ENCODE data around the gene ZNF132. TPM values are rescaled to one million over a fixed set of nuclear protein-coding genes. Genes with fewer than 3 reads are reported as not detected.

The ZNF132 gene
- total and polyA plus RNA-seq, 5 experiments from 2014 or later: 1.0 to 10.6 (median 3.1) TPM

- H3K27ac Mint-ChIP-seq: peak overlapping the region in 5 of 10 donors; percentile 58 to 99 (median 98)
- POLR2A ChIA-PET: interaction anchor here (0.6 to 5.0 kb wide), 6 partner anchors 9 to 232 kb away, joined by 3 to 25 read pairs (median 5); partner anchors contain the start of genes RPS5, ZBTB45 and ZNF274
- no peak for ATAC-seq
Observed at GRCh38 chr19:58401840-58402421, 38.0 kb downstream of the ZNF132 start.

GRCh38 chr19:58400916-58401839 lies 38.8 kb downstream of the ZNF132 start:
- POLR2A ChIA-PET: interaction anchor here (1.1 to 5.0 kb wide), 4 partner anchors 14 to 57 kb away, joined by 4 to 25 read pairs (median 8); partner anchors contain the start of genes RPS5 and ZNF497
- ATAC-seq: peak; percentile 92 to 97
- peaks cover 0 to 23% (median 8%) of the 10 kb centered on the region in 5 donors for H3K27me3 Mint-ChIP-seq
- peak overlapping the region; percentile 81 to 97 (median 92) for H3K4me3 Mint-ChIP-seq
- peaks cover 14 to 20% (median 15%) of the 10 kb centered on the region in 4 donors for H3K4me1 Mint-ChIP-seq
- peak; percentile 96 to 100 (median 99) for DNase-seq
- peak overlapping the region; percentile 73 to 99 (median 94) for H3K27ac Mint-ChIP-seq
- H3K9me3 Mint-ChIP-seq: no peaks in the 10 kb centered on the region
- H3K36me3 Mint-ChIP-seq: no peaks in the 10 kb centered on the region

More at GRCh38 chr19:58401840-58402421, 38.0 kb downstream of the ZNF132 start:
- H3K4me1 Mint-ChIP-seq: peaks cover 19 to 27% (median 21%) of the 10 kb centered on the region in 4 donors
- peak overlapping the region; percentile 81 to 97 (median 92) for H3K4me3 Mint-ChIP-seq
- H3K36me3 Mint-ChIP-seq: no peaks in the 10 kb centered on the region
- peaks cover 0 to 21% (median 8%) of the 10 kb centered on the region in 5 donors for H3K27me3 Mint-ChIP-seq
- no peaks in the 10 kb centered on the region for H3K9me3 Mint-ChIP-seq
- peak in 1 of 10 donors; percentile 22 for DNase-seq

DNA sequence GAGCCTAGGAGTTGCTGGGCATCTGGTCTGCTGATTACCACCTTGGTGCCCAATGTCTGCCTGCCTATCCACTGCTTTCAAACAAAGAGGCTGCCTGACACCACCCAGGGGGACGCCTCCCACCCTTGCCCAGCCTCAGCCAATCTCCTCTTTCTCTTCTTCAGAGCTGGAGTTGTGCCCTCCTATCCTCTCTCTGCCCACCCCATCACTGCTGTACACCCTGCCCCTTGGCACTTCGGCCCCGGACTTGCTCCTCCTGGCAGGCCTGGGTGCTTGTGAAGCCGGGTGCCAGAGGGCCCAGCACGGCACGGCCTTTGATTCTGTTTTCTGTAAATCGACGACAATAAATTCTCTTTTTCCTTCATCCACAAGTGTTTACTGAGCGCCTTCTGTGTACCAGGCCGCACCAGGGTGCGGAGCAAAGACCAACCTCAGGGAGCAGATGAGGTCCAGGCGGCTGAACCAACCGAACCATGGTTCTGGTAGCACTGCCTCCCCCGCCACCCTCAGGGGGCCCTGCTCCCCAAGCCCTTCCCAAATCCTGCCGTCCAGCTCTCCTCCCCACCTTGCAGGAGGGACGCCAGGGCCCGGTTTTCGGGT lies 39.5 kb downstream of the ZNF132 start:
- Mint-ChIP-seq H3K4me1 (peaks cover 14 to 20% (median 18%) of the 10 kb centered on the region in 4 donors), H3K27ac (peak overlapping the region in 4 of 10 donors; percentile 72 to 99 (median 95)), H3K4me3 (peak overlapping the region; percentile 81 to 97 (median 92)), H3K36me3 (peaks cover 0 to 2% (median 0%) of the 10 kb centered on the region in 3 donors), H3K9me3 (no peaks in the 10 kb centered on the region), H3K27me3 (peaks cover 0 to 27% (median 8%) of the 10 kb centered on the region in 5 donors)
- DNase-seq: no peak
- POLR2A ChIA-PET: interaction anchor here (1.3 to 5.0 kb wide), 3 partner anchors 13 to 38 kb away, joined by 4 to 25 read pairs (median 8); partner anchors contain the start of genes RPS5 and ZNF497
- ATAC-seq: no peak

DNA sequence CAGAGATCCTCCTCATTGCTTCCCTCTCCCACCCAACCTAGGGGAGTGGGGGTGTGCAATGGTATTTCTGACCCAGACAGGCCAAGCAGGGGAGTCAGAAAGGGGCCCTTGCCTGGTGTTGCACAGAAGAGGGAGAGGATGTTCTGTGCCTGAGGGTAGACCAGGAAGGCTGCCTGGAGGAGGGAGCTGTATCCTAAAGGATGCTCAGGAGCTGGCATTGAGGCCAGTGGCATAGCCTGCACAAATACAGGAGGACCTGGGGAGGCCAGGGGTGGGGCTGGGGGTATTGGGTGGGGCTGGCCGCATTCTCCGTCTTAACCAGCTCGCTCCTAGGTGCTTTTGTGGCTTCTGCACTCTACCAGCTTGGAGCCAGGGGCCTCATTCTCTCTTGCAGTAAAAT lies 40.0 kb downstream of the ZNF132 start:
- Mint-ChIP-seq H3K9me3 (no peaks in the 10 kb centered on the region), H3K4me1 (peaks cover 14 to 20% (median 18%) of the 10 kb centered on the region in 4 donors), H3K36me3 (peaks cover 0 to 3% (median 0%) of the 10 kb centered on the region in 3 donors), H3K27ac (peak overlapping the region in 2 of 10 donors; percentile 57 to 60), H3K4me3 (peak overlapping the region in 7 of 10 donors; percentile 34 to 92 (median 64)), H3K27me3 (peaks cover 0 to 27% (median 8%) of the 10 kb centered on the region in 5 donors)
- POLR2A ChIA-PET: interaction anchor here (1.3 to 5.0 kb wide), 3 partner anchors 12 to 37 kb away, joined by 4 to 25 read pairs (median 8); partner anchors contain the start of genes RPS5 and ZNF497
- no peak for DNase-seq
- no peak for ATAC-seq

GRCh38 chr19:58398545-58398944 lies 41.4 kb downstream of the ZNF132 start:
- Mint-ChIP-seq H3K4me1 (peaks cover 18 to 25% (median 21%) of the 10 kb centered on the region in 4 donors), H3K4me3 (no peak overlapping the region), H3K36me3 (peaks cover 0 to 17% (median 7%) of the 10 kb centered on the region in 3 donors), H3K27me3 (peaks cover 0 to 27% (median 8%) of the 10 kb centered on the region in 5 donors), H3K9me3 (no peaks in the 10 kb centered on the region), H3K27ac (peak overlapping the region in 1 of 10 donors; percentile 44)
- ATAC-seq (no peak), DNase-seq (no peak)
- POLR2A ChIA-PET: interaction anchor here (5.0 kb wide), 1 partner anchor 11 kb away, joined by 25 read pairs; the partner anchor contains the start of gene RPS5

- H3K4me3 Mint-ChIP-seq: no peak overlapping the region
- H3K9me3 Mint-ChIP-seq: no peaks in the 10 kb centered on the region
- peak overlapping the region in 1 of 10 donors; percentile 12 for H3K27ac Mint-ChIP-seq
- no peak for DNase-seq
- ATAC-seq: no peak
- H3K36me3 Mint-ChIP-seq: peaks cover 0 to 20% (median 9%) of the 10 kb centered on the region in 3 donors
- H3K4me1 Mint-ChIP-seq: peaks cover 18 to 25% (median 20%) of the 10 kb centered on the region in 4 donors
- H3K27me3 Mint-ChIP-seq: peaks cover 0 to 27% (median 8%) of the 10 kb centered on the region in 5 donors
- POLR2A ChIA-PET: no interaction called here
Observed at GRCh38 chr19:58398087-58398486, 41.9 kb downstream of the ZNF132 start.

GRCh38 chr19:58397533-58398037 lies 42.4 kb downstream of the ZNF132 start:
- H3K36me3 Mint-ChIP-seq: peaks cover 0 to 25% (median 9%) of the 10 kb centered on the region in 3 donors
- no peak for ATAC-seq
- H3K27me3 Mint-ChIP-seq: peaks cover 0 to 27% (median 8%) of the 10 kb centered on the region in 5 donors
- H3K27ac Mint-ChIP-seq: no peak overlapping the region
- H3K4me1 Mint-ChIP-seq: peaks cover 18 to 25% (median 22%) of the 10 kb centered on the region in 4 donors
- no peaks in the 10 kb centered on the region for H3K9me3 Mint-ChIP-seq
- no peak for DNase-seq
- H3K4me3 Mint-ChIP-seq: peak overlapping the region in 1 of 10 donors; percentile 27
- POLR2A ChIA-PET: no interaction called here

DNA sequence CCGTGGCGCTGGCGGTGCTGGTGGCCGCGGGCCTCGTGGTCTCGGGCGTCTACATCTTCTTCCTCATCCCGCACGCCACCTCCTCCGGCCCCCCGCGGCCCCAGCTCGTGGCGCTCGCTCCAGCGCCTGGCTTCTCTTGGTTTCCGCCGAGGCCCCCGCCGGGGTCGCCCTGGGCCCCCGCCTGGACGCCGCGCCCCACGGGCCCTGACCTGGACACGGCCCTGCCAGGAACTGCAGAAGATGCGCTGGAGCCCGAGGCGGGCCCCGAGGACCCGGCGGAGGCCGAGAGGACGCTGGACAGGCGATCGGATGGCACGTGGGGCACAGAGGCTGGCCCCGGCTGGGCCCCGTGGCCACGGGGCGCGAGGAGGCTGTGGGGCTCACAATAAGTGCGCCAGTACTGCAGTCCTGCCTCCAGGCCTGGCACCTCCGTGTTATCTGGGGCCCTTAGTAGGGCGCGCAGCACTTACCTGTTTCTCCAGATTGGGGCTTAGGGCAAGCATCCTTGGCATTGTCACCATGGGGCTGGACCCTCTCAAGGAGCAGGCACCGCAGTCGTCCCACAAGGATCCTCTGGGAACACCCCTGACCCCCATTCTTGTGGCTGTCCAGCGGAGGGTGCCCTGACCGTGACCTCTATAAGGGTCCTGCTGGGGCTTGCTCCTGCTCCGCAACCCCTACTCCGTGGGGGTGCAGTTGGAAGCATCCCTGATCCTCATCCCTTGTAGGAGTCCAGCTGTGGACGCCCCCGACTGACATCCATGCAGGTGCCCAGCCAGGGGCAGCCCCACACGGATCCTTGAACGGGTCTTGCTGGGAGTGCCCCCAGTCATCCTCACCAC lies 43.0 kb downstream of the ZNF132 start:
- peaks cover 0 to 27% (median 8%) of the 10 kb centered on the region in 5 donors for H3K27me3 Mint-ChIP-seq
- H3K27ac Mint-ChIP-seq: no peak overlapping the region
- DNase-seq (no peak), ATAC-seq (no peak)
- H3K9me3 Mint-ChIP-seq: no peaks in the 10 kb centered on the region
- peak overlapping the region in 3 of 10 donors; percentile 14 to 34 (median 27) for H3K4me3 Mint-ChIP-seq
- H3K4me1 Mint-ChIP-seq: peaks cover 19 to 25% (median 23%) of the 10 kb centered on the region in 4 donors
- H3K36me3 Mint-ChIP-seq: peaks cover 0 to 30% (median 10%) of the 10 kb centered on the region in 3 donors
- POLR2A ChIA-PET: interaction anchor here (1.4 kb wide), 1 partner anchor 9 kb away, joined by 4 read pairs; the partner anchor contains the start of gene RPS5

- ATAC-seq: no peak
- POLR2A ChIA-PET: interaction anchor here (1.4 kb wide), 1 partner anchor 9 kb away, joined by 4 read pairs; the partner anchor contains the start of gene RPS5
- peak overlapping the region in 1 of 10 donors; percentile 27 for H3K4me3 Mint-ChIP-seq
Observed at GRCh38 chr19:58395979-58396627, 43.9 kb downstream of the ZNF132 start.

GRCh38 chr19:58395220-58395978 lies 44.6 kb downstream of the ZNF132 start, which contains the start of gene RNF225:
Gene RNF225, plus strand, starts transcription at chr19:58395656. Its CDS starts 434 bp downstream, at chr19:58396090.
- no peaks in the 10 kb centered on the region for H3K9me3 Mint-ChIP-seq
- H3K4me1 Mint-ChIP-seq: peaks cover 17 to 22% (median 21%) of the 10 kb centered on the region in 4 donors
- ATAC-seq (peak in 1 of 2 donors; percentile 24), DNase-seq (no peak)
- H3K27me3 Mint-ChIP-seq: peaks cover 0 to 23% (median 8%) of the 10 kb centered on the region in 5 donors
- peaks cover 0 to 45% (median 14%) of the 10 kb centered on the region in 3 donors for H3K36me3 Mint-ChIP-seq
- peak within 1 kb of the TSS in 3 of 10 donors; percentile 1 to 46 (median 31) for H3K27ac Mint-ChIP-seq
- peak within 1 kb of the TSS in 1 of 10 donors; percentile 27 for H3K4me3 Mint-ChIP-seq
- POLR2A ChIA-PET: interaction anchor here (0.6 to 1.4 kb wide), 2 partner anchors 8 kb away, joined by 4 to 7 read pairs; partner anchors contain the start of gene RPS5

More at GRCh38 chr19:58395979-58396627, 43.9 kb downstream of the ZNF132 start:
- Mint-ChIP-seq H3K9me3 (no peaks in the 10 kb centered on the region), H3K27me3 (peaks cover 0 to 24% (median 8%) of the 10 kb centered on the region in 5 donors), H3K36me3 (peaks cover 0 to 38% (median 12%) of the 10 kb centered on the region in 3 donors), H3K4me1 (peaks cover 20 to 22% (median 21%) of the 10 kb centered on the region in 4 donors), H3K27ac (peak overlapping the region in 1 of 10 donors; percentile 31)
- no peak for DNase-seq

Measured in naive thymus-derived CD8-positive, alpha-beta T cell (primary cell).